Astrocyte of the spinal cord (primary cell): ENCODE data around the gene CPT1A.
"Not testable (repeated sequence)": the region's sequence is repeated elsewhere in the genome, so short reads cannot be mapped to it uniquely, and the experiment has no call there.

Experiments
- DNase-seq: peaks from one replicate; pipeline ENCODE4 v3.0.0; 2011; ENCODE audit warnings: low read depth, low spot score
- H3K4me3 ChIP-seq: 2 replicates; pipeline ENCODE4 v1.5.1; 2011; ENCODE audit warnings: low read depth, mild to moderate bottlenecking, low read length, moderate library complexity
- CTCF ChIP-seq: IDR thresholded peaks from 2 replicates; pipeline ENCODE4 v1.5.1; 2012; ENCODE audit warnings: low read depth, mild to moderate bottlenecking, low read length, inconsistent platforms
- in situ Hi-C: cut with HindIII; loops from 2 replicates; pipeline ENCODE4 v1.10.0; 2017; ENCODE audit warnings: low sequenced_read_pairs

The CPT1A gene

DNA sequence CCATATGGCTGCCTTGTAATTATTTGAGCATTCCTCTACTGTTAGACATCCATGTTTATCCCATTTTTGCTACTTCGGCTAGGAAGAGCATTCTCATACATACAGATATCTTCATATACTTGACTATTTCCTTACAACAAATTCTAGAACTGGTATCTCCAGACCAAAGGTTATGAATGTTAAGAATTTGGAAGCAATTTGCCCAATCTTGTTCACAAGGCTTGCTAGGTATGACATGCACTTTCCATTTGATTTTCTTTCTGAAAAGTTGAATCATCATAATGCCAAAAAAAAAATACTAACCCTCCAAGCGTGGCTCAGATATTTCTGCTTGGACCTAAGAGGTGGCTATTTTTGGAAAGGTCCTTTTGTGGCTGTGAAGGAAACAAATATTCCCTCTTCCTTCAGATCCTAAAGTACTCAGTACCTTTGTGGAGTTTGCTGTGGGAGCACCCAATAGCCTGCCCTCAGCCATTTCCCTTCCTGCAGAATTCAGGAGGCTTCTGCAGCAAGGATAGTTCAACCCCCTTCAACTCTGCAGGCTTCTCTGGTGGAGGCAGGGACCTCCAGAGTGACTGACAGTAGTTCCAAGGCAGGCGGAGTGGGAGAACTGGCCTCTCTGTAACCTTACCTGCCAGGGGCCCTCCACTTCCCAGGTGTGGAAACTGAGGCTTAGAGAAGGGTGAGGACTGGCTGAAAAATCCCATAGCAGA lies 22.0 kb upstream of the CPT1A start:
- in situ Hi-C loops: no loop called here
- H3K4me3 ChIP-seq: no peak overlapping the region
- TF ChIP-seq CTCF: no peak
- DNase-seq: no peak

- no peak overlapping the region for H3K4me3 ChIP-seq
- TF ChIP-seq CTCF: no peak
- no peak for DNase-seq
- in situ Hi-C loops: no loop called here
Observed at GRCh38 chr11:68862421-68862820, 20.7 kb upstream of the CPT1A start.

DNA sequence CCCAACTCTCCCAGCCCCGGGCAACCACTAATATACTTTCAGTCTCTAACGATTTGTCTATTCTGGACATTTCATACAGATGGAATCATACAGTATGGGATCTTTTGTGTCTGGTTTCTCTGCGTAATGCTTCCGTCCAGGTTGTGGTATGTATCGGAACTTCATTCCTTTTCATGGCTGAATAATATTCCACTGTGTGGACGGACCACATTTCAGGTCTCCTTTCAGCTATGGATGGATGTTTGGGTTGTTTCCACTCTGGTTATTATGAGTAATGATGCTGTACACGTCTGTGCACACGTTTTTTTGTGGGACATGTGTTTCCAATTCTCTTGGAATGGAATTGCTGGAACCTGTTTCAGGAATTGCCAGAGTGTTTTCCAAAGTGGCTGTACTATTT lies 17.4 kb upstream of the CPT1A start:
- no peak overlapping the region for H3K4me3 ChIP-seq
- DNase-seq: no peak
- TF ChIP-seq CTCF: no peak
- in situ Hi-C loops: no loop called here

DNA sequence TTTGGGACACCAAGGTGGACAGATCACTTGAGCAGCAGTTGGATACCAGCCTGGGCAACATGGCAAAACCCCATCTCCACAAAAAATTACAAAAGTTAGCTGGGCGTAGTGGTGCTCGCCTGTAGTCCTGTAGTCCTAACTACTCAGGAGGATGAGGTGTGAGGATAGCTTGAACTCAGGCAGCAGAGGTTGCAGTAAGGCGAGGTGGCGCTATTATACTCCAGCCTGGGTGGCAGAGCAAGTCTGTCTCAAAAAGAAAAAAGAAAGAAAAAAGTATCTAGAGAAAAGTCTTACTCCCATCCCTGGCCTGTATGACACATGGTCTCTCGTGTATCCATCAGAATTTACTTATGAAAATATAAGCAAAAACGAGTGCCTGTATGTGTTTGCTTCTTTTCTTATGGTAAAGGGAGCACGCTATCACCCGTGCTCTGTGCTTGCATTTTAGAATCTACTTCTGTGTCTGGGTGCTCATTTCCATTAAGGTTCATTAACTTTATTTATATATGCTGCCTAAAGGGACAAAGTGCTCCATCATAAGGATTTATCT lies 15.4 kb upstream of the CPT1A start:
- in situ Hi-C loops: no loop called here

GRCh38 chr11:68856425-68857030 lies 14.8 kb upstream of the CPT1A start:
- DNase-seq, in situ Hi-C loops, H3K4me3 ChIP-seq: not testable (repeated sequence)

More for the DNA sequence above, 15.4 kb upstream of the CPT1A start:
- no peak overlapping the region for H3K4me3 ChIP-seq
- no peak for TF ChIP-seq CTCF
- DNase-seq: no peak

- peak; percentile 38 for DNase-seq
- H3K4me3 ChIP-seq: peak overlapping the region; percentile 42
- in situ Hi-C loops: no loop called here
- no peak for TF ChIP-seq CTCF
Observed at GRCh38 chr11:68855205-68855981, 13.7 kb upstream of the CPT1A start.
